Activated CD4-positive, CD25-positive, alpha-beta regulatory T cell treated with anti-CD3 and anti-CD28 coated beads, Interleukin-2, amount 50 U/mL, for 16 hours (primary cell): ENCODE data around the gene COMMD7.

Experiments
- DNase-seq: peaks from one replicate; pipeline ENCODE4 v3.0.0-alpha.2; 2020; ENCODE audit warnings: low read depth, low spot score

The COMMD7 gene

GRCh38 chr20:32743237-32744112 lies at the start of gene COMMD7:
Gene COMMD7 (minus strand): TSS chr20:32743467. CDS start chr20:32743391, 76 bp downstream.
- peak; percentile 39 for DNase-seq

GRCh38 chr20:32792731-32793458 lies 49.6 kb upstream of the COMMD7 start:
- no peak for DNase-seq

- no peak for DNase-seq
Observed at GRCh38 chr20:32792316-32792715, 49.0 kb upstream of the COMMD7 start.

- DNase-seq: no peak
Observed at GRCh38 chr20:32790751-32791057, 47.4 kb upstream of the COMMD7 start.

GRCh38 chr20:32789896-32790750 lies 46.9 kb upstream of the COMMD7 start:
- DNase-seq: peak; percentile 61

- no peak for DNase-seq
Observed at GRCh38 chr20:32787168-32787567, 43.9 kb upstream of the COMMD7 start.

GRCh38 chr20:32786059-32786760 lies 42.9 kb upstream of the COMMD7 start:
- no peak for DNase-seq

GRCh38 chr20:32784369-32785080 lies 41.3 kb upstream of the COMMD7 start:
- DNase-seq: no peak

- no peak for DNase-seq
Observed at GRCh38 chr20:32780749-32781655, 37.7 kb upstream of the COMMD7 start.

GRCh38 chr20:32780278-32780677 lies 37.0 kb upstream of the COMMD7 start:
- DNase-seq: no peak

- DNase-seq: no peak
Observed at GRCh38 chr20:32779500-32780211, 36.4 kb upstream of the COMMD7 start.

- DNase-seq: no peak
Observed at GRCh38 chr20:32777177-32777956, 34.1 kb upstream of the COMMD7 start.

- DNase-seq: no peak
Observed at GRCh38 chr20:32775336-32775991, 32.2 kb upstream of the COMMD7 start.

GRCh38 chr20:32773855-32774254 lies 30.6 kb upstream of the COMMD7 start:
- no peak for DNase-seq

- no peak for DNase-seq
Observed at GRCh38 chr20:32773223-32773622, 30.0 kb upstream of the COMMD7 start.

- DNase-seq: no peak
Observed at GRCh38 chr20:32772046-32772445, 28.8 kb upstream of the COMMD7 start.

- DNase-seq: no peak
Observed at GRCh38 chr20:32767418-32768198, 24.3 kb upstream of the COMMD7 start.
